Omental fat pad (tissue), 4 donors: ENCODE data around the gene BNIP2. TPM values are rescaled to one million over a fixed set of nuclear protein-coding genes. Genes with fewer than 3 reads are reported as not detected.

Experiments
- ATAC-seq: fragments of 150-250 bp; one replicate; pipeline ENCODE4 v1.9.1; 2016; ENCODE audit warnings: mild to moderate bottlenecking, moderate library complexity; ENCODE audit not compliant: low FRiP score
- DNase-seq: peaks from one replicate; pipeline ENCODE4 v3.0.0-alpha.2; 2019; ENCODE audit warnings: low spot score
- total RNA-seq, 4 donors: library from RNA; depleted of rRNA; stranded (reverse); fragments of >200 nt; gene quantifications; one replicate each; pipeline ENCODE4 v1.1.0, GENCODE V29; 2016
- TF ChIP-seq, protein P1 (sequence below), 3 donors: fragments of 450-650 bp; IDR thresholded peaks; one replicate each; pipeline ENCODE4 v1.5.1; 2016 to 2017; ENCODE audit warnings: antibody characterized with exemption in 3 of 3, mild to moderate bottlenecking in 3 of 3, moderate library complexity in 2 of 3

Gene BNIP2
- total RNA-seq, 4 donors from 2014 or later = 102 to 162 (median 132) TPM

DNA sequence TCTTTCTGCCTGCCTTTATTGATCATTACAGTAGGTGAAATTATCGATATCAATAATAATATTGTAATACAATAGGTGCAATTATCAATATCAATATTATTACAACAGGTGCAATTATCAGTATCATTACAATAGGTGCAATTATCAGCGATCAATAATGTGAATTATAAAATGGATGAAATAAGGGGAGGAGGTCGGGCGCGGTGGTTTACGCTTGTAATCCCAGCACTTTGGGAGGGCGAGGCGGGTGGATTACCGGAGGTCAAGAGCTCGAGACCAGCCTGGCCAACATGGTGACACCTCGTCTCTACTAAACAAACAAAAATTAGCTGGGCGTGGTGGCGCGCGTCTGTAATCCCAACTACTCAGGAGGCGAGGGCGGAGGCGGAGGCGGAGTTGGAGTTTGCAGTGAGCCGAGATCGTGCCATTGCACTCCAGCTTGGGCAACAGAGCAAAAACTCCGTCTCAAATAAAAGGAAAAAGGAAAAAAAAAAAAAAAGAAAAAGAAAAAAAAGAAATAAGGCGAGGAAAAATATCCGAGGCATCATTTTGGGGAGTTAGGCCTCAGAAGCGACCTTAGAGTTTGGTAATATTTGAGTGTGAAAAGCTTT lies 611 bp upstream of the BNIP2 start:
- ATAC-seq (peak; percentile 49), DNase-seq (peak; percentile 65)
- TF ChIP-seq, protein P1, sequence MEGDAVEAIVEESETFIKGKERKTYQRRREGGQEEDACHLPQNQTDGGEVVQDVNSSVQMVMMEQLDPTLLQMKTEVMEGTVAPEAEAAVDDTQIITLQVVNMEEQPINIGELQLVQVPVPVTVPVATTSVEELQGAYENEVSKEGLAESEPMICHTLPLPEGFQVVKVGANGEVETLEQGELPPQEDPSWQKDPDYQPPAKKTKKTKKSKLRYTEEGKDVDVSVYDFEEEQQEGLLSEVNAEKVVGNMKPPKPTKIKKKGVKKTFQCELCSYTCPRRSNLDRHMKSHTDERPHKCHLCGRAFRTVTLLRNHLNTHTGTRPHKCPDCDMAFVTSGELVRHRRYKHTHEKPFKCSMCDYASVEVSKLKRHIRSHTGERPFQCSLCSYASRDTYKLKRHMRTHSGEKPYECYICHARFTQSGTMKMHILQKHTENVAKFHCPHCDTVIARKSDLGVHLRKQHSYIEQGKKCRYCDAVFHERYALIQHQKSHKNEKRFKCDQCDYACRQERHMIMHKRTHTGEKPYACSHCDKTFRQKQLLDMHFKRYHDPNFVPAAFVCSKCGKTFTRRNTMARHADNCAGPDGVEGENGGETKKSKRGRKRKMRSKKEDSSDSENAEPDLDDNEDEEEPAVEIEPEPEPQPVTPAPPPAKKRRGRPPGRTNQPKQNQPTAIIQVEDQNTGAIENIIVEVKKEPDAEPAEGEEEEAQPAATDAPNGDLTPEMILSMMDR (IDR thresholded peaks at IDR 0.05) = no peak

DNA sequence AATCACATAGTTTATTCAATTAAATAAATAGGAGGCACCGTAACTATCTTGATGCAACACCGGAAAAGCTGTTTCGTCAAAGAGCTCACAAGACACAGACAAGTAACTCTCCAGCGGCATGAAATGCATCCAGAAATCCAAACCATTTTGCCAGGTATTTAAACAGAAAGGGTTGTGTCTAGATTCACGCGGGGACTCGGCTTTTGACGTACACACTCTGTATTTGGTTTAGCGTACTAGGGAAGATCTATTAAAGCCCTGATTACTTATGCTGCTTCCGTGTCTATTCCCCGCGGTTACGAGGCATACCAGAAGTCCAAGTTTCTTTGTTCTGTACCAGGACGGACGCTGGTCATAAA lies 718 bp downstream of the BNIP2 start:
- DNase-seq = no peak
- ATAC-seq = peak; percentile 35
- TF ChIP-seq, protein P1 (IDR thresholded peaks at IDR 0.05) = no peak

DNA sequence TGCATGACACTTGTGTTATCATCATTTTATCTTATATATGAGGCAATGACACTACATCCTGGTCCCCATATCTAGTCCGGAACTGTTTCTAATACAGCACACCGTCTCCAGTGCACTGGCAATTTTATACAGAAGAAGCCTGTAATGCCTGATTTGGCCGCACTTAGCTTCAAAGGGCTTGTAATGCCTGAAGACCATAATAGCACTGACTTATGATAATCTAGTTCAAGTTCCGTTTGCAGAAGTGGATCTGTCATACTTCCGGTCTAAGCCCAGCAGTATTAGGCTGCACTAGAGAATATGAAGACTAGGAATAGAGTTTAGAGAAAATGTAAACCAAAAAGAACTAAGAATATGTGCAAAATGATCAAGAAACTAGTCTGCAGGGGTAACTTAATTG lies 1.3 kb downstream of the BNIP2 start:
- ATAC-seq (no peak), DNase-seq (no peak)
- TF ChIP-seq, protein P1 (IDR thresholded peaks at IDR 0.05) = no peak

DNA sequence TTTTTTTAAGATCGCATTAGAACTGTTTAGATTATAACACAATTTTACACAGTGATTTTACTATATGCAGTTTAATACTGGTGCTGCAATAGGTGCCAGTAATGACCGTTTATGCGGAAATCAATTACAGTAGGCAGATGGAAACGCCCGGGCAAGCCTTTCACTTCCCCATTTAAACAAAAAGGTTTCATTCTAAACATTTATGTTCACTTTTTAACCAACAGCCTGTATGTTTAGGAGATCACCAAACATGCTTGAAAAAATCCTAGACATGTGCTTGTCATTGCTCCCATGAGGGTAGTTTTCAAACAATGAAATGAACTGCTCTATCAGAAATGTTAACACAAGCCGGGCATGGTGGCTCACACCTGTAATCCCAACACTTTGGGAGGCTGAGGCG lies 2.7 kb downstream of the BNIP2 start:
- DNase-seq = no peak
- no peak for ATAC-seq
- TF ChIP-seq, protein P1 (IDR thresholded peaks at IDR 0.05) = no peak

DNA sequence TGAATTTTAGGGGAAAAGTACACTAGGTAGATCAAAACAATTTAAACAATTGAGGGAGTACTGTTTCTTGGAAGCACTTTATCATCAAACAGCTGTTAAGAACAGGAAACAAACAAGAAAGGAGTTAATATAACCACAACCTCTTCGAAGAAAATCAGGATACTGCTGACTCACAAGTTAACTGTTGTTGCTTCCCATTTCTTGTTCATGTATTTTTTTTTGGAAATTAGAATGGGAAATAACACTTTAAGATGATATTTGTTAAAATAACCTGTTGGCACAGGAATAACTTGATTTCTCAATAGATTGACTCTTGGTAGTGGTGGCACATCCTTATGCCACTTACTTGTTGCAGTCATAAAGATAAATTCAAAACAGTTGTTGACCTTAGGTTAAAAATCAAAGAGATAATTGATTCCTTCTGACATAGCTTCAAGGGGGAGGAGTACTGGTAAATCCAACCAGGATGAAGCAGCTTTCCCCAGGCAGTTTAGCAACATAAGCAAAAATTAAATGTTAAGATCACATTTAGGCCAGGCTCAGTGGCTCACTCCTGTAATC lies 3.3 kb downstream of the BNIP2 start:
- DNase-seq (no peak), ATAC-seq (no peak)
- TF ChIP-seq, protein P1 (IDR thresholded peaks at IDR 0.05) = no peak

DNA sequence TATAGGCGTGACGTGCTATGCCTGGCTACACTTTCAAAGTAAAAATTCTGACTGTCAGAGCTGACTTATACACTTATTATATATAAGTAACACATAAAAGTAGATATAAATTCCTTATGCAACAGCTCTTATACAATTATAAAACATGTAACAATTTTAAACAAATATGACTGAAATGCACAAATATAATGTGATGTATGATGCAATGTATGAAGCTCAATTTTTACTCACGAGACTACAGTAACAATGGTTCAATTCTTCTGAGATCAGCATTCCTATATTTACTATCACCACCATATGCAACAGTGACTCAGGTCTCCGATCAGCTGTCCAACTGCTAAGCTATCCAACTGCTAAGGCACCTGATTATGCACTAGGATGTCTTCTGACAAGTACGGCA lies 8.2 kb downstream of the BNIP2 start:
- DNase-seq (no peak), ATAC-seq (no peak)

DNA sequence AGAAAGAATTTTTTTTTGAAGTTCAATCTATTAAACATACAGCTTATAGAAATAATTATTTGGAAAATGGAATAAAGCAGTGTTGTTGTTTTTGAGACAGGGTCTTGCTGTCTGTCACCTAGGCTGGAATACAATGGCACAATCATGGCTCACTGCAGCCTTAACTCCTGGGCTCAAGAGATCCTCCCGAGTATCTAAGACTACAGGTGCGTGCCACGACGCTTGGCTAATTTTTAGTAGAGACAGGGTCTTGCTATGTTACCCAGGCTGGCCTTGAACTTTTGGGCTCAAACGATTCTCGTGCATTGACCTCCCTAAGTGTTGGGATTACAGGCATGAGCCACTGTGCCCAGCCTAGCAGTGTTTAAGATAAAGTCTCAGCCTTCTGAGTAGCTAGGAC lies 8.8 kb downstream of the BNIP2 start:
- TF ChIP-seq, protein P1 (IDR thresholded peaks at IDR 0.05) = no peak
- no peak for DNase-seq
- ATAC-seq = no peak

More for the DNA sequence above, 8.2 kb downstream of the BNIP2 start:
- TF ChIP-seq, protein P1 (IDR thresholded peaks at IDR 0.05) = no peak
